ENCODE data around the gene DHRS12.

DNA sequence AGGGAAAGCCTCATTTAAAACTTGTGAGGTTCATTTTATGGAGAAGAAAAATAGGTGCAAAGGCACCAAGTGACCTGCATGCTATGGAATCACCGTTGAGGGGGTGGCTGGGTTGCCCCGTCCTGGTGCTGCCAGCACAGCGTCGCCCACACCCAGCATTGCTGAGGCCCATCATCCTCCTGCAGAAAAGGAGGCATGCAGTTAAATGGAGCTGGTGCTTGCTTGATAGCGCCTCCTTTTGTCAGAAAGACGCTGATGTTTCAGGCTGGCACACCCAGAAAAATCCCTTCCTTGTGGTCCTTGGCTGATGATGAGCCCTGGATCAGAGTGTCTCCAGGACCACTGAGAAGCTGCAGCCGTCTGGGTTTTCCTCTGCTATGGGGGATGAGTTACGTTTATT is 36.9 kb downstream of the DHRS12 start:
- TF ChIP-seq, protein P1, sequence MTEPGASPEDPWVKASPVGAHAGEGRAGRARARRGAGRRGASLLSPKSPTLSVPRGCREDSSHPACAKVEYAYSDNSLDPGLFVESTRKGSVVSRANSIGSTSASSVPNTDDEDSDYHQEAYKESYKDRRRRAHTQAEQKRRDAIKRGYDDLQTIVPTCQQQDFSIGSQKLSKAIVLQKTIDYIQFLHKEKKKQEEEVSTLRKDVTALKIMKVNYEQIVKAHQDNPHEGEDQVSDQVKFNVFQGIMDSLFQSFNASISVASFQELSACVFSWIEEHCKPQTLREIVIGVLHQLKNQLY (CRISPR knock-in tag; IDR thresholded peaks at IDR 0.05): no peak
- TF ChIP-seq ZNF138 (CRISPR knock-in tag; conservative IDR thresholded peaks at IDR 0.05) (no peak), FOXK1 (CRISPR knock-in tag; IDR thresholded peaks at IDR 0.05) (no peak)
- TF ChIP-seq, protein P2, sequence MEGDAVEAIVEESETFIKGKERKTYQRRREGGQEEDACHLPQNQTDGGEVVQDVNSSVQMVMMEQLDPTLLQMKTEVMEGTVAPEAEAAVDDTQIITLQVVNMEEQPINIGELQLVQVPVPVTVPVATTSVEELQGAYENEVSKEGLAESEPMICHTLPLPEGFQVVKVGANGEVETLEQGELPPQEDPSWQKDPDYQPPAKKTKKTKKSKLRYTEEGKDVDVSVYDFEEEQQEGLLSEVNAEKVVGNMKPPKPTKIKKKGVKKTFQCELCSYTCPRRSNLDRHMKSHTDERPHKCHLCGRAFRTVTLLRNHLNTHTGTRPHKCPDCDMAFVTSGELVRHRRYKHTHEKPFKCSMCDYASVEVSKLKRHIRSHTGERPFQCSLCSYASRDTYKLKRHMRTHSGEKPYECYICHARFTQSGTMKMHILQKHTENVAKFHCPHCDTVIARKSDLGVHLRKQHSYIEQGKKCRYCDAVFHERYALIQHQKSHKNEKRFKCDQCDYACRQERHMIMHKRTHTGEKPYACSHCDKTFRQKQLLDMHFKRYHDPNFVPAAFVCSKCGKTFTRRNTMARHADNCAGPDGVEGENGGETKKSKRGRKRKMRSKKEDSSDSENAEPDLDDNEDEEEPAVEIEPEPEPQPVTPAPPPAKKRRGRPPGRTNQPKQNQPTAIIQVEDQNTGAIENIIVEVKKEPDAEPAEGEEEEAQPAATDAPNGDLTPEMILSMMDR (IDR thresholded peaks at IDR 0.05): no peak

All from WTC11 (cell line).